ENCODE results near the gene FRS2.

Gene FRS2

DNA sequence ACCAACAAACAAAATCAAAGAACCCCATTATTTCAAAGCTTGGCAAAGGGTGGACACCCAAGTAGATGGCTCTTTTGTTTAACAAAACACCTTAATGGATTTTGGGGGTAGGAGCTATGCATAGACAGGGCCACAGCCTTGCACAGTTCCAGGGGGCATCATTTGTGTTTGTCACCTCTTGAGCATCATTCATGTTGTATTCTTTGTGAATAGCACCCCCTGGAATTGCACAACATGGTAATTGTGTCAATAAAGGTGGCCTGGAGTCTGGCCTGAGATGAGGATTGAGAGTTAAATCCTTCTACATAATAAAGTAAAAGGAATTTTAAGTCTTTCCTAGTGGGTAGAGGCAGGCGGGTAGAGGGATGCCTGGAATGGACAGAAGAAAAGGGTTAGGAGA is 3.3 kb upstream of the FRS2 start:
- no peak for DNase-seq (ENCODE audit: low read depth in 3 of 3)

DNA sequence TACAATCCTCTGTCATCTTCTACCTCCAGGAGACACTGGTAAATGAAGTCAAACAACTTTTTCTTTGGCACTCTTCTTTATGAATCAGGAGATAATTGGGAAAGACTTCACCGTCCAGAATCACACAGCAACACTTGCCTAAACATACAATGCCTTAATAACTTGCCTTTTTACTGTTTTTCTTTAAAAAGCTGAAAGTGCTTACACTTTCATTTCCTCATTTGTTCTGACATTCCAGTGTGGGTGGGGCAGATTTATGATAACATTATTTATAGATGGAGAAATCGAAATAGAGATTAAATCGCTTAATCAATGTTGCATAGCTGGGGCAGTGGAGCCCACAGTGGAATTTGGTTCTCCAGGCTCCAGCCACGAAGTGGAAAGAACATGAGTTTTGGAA is 2.8 kb upstream of the FRS2 start:
- no peak for DNase-seq (ENCODE audit: low read depth in 3 of 3)

GRCh38 chr12:69468237-69469026 is 1.8 kb upstream of the FRS2 start:
- DNase-seq (ENCODE audit: low read depth in 3 of 3): no peak

GRCh38 chr12:69469854-69470188 is 367 bp upstream of the FRS2 start:
- DNase-seq (ENCODE audit: low read depth in 3 of 3): no peak

DNA sequence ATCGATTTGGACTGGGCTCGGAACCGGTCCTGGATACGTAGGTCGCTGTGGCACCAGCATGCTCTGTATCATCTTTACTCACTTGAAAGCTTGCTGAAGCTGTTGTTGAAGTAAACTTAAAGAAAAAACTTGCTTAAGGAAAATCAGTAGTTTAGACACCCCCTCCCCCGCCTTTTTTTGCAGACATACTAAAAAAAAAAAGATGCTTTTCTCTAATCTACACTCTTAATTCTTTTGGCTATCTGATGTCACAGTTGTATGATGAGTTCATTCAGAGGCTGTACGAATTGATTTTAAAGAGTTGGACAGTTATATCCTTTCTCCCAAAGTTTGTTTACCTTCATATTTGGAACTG is 865 bp downstream of the FRS2 start:
- no peak for DNase-seq (ENCODE audit: low read depth in 3 of 3)

- DNase-seq (ENCODE audit: low read depth in 3 of 3): no peak
Measured at GRCh38 chr12:69471667-69472385, 1.6 kb downstream of the FRS2 start.

DNA sequence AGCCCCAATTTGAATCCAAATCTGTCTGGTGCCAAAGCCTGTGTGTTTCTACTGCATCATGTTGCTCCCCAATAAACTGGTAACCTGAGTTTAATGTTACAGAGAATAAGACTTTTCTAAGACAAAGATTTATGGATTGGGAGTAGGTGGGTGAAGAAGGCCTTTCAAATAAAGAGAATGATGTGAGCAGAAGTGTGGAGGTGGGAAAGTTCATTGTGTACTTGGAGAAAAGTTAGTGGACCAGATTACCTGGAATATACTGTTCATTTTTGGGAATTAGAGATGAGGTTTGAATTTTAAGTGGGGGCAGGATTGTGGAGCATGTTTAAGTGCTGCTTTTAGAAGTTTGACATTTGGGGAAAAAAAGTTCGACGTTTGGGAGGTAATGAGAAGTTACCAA is 3.1 kb downstream of the FRS2 start:
- DNase-seq (ENCODE audit: low read depth in 3 of 3): no peak

DNA sequence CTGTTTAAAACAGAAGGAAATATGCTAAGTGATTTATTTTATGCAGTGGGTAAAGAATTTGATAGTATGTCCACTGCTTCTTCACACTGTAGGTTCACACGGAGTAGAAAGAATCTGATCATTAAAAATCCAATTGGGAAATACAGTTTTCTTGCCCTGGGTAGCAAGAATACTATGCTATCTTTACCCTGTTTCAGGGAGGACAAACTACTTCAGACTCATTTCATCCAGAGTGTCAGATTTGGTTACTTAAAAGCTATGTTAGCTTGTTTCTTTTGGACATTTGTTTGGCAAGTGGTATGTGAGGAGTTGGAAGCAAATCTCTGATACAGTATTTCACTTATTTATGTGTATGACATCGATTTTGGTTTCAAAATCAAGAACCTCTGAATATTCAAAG is 4.3 kb downstream of the FRS2 start:
- DNase-seq (ENCODE audit: low read depth in 3 of 3): no peak

- DNase-seq (ENCODE audit: low read depth in 3 of 3): no peak
Measured at GRCh38 chr12:69475237-69475975, 5.2 kb downstream of the FRS2 start.

DNA sequence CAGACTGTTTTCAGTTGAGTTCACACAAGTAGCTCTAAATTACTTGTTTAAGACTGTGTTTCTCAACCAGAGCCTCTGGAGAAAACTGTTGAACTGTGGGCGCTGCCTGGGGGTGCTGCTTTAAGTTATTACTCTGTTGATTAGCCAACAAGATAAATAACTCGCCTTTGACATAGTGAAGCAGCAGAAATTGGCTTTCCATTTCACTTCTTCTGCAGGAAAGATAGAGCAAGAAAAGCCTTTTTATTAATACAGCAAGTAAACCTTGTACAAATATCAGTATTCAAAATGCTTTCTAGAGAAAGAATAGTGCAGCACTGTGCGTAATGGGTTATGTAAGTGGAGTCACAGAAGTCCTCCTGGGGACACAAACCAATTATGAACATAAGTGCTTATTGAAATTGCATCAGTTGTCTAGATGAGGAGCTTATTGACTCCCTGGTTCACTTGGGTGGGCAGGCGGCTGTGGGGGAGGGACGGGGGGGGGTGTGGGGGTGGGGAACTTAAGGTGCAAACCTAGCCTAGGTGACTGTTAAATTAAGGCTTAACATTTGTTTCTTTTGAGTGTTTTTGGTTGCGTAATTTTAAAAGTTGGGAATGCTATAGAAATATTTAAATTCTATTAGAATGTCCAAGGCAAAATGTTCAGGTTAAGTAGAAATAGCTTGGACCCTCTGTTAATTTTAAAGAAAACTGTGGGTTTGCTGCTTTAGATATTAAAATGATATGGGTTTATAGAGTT is 6.3 kb downstream of the FRS2 start:
- no peak for DNase-seq (ENCODE audit: low read depth in 3 of 3)

GRCh38 chr12:69479675-69480074 is 9.5 kb downstream of the FRS2 start:
- no peak for DNase-seq (ENCODE audit: low read depth in 3 of 3)

DNA sequence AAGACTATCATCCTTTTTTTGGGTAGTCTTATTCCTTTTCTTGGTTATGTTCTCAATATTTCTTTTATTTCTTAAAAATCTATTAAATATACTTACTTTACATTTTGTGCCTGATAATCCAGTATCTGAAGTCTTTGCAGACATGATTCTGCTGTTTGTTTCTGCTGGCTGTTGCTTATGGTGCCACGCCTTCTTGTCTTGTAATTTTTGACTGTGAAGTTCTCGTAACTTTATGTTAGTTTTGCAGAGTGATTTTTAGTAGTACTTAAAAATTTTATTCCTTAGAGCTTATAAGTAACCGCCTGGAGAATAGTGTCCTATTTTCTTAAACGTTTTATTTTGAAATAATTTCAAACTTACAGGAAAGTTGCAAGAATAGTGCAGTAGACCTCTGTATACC is 10.5 kb downstream of the FRS2 start:
- no peak for DNase-seq (ENCODE audit: low read depth in 3 of 3)

- no peak for DNase-seq (ENCODE audit: low read depth in 3 of 3)
Measured at GRCh38 chr12:69481133-69481532, 10.9 kb downstream of the FRS2 start.

- no peak for DNase-seq (ENCODE audit: low read depth in 3 of 3)
Measured at GRCh38 chr12:69483700-69484099, 13.5 kb downstream of the FRS2 start.

- DNase-seq (ENCODE audit: low read depth in 3 of 3): no peak
Measured at GRCh38 chr12:69484428-69484827, 14.2 kb downstream of the FRS2 start.

DNA sequence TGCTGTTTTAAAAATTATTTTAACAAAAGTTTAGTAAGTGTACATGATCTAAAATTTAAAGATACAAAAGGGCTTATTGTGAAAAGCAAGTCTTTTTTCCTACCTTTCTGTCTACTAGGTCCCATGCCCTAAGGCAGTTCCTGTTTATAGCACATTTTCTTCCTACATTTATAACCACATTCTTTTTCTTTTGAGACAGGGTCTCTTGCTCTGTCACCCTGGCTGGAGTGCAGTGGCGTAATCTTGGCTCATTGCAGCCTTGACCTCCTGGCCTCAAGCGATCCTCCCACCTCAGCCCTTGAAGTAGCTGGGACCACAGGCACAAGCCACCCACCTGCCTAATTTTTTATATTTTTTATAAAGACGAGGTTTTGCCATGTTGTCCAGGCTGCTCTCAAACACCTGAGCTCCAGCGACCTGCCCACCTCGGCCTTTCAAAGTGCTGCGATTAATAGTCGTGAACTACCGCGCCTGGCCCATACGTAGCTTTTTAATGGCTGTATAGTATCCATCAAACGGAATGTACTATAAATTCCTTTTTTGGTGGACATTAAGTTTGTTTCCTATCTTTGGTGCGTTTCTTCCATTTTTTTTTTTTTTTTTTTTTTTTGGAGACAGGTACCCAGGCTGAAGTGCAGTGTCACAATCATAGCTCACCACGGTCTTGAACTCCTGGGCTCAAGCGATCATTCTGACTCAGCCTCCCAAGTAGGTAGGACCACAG is 20.9 kb downstream of the FRS2 start:
- DNase-seq (ENCODE audit: low read depth in 3 of 3): no peak

- DNase-seq (ENCODE audit: low read depth in 3 of 3): no peak
Measured at GRCh38 chr12:69492739-69493138, 22.6 kb downstream of the FRS2 start.

DNA sequence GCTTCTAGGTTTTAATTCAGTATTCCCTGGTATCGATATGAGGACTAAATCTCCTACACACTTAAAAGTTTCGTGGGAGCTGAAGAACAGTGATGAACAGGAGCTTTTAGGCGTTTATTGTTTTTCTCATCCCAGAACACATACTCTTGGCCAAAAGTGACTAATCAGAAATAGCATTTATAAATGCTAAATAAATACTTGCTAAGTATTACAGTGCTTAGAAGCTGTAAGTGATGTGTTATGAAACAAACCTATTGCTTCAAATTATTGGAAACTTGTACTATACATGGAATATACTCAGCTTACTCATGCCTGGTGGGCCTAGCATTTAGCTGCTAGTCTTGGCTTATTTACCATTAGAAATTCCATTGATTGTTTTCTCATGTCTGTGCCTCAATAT is 24.9 kb downstream of the FRS2 start:
- no peak for DNase-seq (ENCODE audit: low read depth in 3 of 3)

- DNase-seq (ENCODE audit: low read depth in 3 of 3): no peak
Measured at GRCh38 chr12:69497308-69498026, 27.3 kb downstream of the FRS2 start.

- no peak for DNase-seq (ENCODE audit: low read depth in 3 of 3)
Measured at GRCh38 chr12:69500631-69501030, 30.4 kb downstream of the FRS2 start.

Measured in stimulated activated CD4-positive, alpha-beta T cell treated with anti-CD3 and anti-CD28 coated beads, TNF-alpha, amount 100 ng/mL, for 48 hours (primary cell).